Gastroesophageal sphincter (tissue), 4 donors: ENCODE measurements around the gene GNPTG. TPM values are rescaled to one million over a fixed set of nuclear protein-coding genes. Genes with fewer than 3 reads are reported as not detected.
A peak's percentile ranks its signal among the peaks of the same experiment; 100 is the strongest.

Experiments
- ATAC-seq: fragments of 150-250 bp; one replicate; pipeline ENCODE4 v1.9.1; 2016; ENCODE audit warnings: mild to moderate bottlenecking, moderate library complexity
- H3K27ac ChIP-seq, 4 donors: fragments of 200-600 bp; sonication (generic) in 3 of 4; 1 replicate in 3 of 4; 2 replicates in 1 of 4; pipeline ENCODE4 v1.5.1; 2016 to 2019
- H3K27me3 ChIP-seq: fragments of 200-600 bp; sonication (generic); one replicate; pipeline ENCODE4 v1.5.1; 2019
- H3K36me3 ChIP-seq, 2 donors: fragments of 200-600 bp; sonication (generic); one replicate each; pipeline ENCODE4 v1.5.1; 2019; ENCODE audit warnings: control low read depth in 1 of 2
- H3K4me1 ChIP-seq, 3 donors: fragments of 200-600 bp; sonication (generic); 1 replicate in 2 of 3; 2 replicates in 1 of 3; pipeline ENCODE4 v1.5.1; 2016 to 2019; ENCODE audit warnings: control low read depth in 2 of 3
- H3K4me3 ChIP-seq, 2 donors: fragments of 200-600 bp; sonication (generic); one replicate each; pipeline ENCODE4 v1.5.1; 2019; ENCODE audit warnings: mild to moderate bottlenecking in 1 of 2, moderate library complexity in 1 of 2
- H3K9me3 ChIP-seq, 3 donors: fragments of 200-600 bp; sonication (generic); one replicate each; pipeline ENCODE4 v1.5.1; 2017 to 2019; ENCODE audit warnings: control low read depth in 2 of 3
- EP300 ChIP-seq: sonication (generic); formaldehyde crosslinking; IDR thresholded peaks from one replicate; pipeline ENCODE4 v1.6.1; 2017; ENCODE audit warnings: antibody characterized with exemption, mild to moderate bottlenecking
- POLR2A ChIP-seq, 2 donors: fragments of 450-650 bp; IDR thresholded peaks; one replicate each; pipeline ENCODE4 v1.6.1; 2017; ENCODE audit warnings: antibody characterized with exemption in 2 of 2, mild to moderate bottlenecking in 2 of 2, moderate library complexity in 1 of 2
- POLR2AphosphoS5 ChIP-seq: sonication (generic); formaldehyde crosslinking; IDR thresholded peaks from one replicate; pipeline ENCODE4 v1.6.1; 2017; ENCODE audit warnings: antibody characterized with exemption
- WGBS, 2 donors: methylation state at CpG; one replicate each; pipeline ENCODE4 v1.1.5; 2018; ENCODE audit warnings: low coverage in 1 of 2; 5-methylcytosine and 5-hydroxymethylcytosine counted together
- total RNA-seq, 4 donors: library from RNA; depleted of rRNA; stranded (reverse); fragments of >200 nt; gene quantifications; one replicate each; pipeline ENCODE4 v1.1.0, GENCODE V29; 2016
- TF ChIP-seq, protein P1 (sequence below), 4 experiments: fragments of 200-600 bp in 2 of 4; fragments of 450-650 bp in 2 of 4; sonication (generic) in 1 of 4; IDR thresholded peaks; one replicate each; pipeline ENCODE4 v1.5.1; 2017 to 2019; ENCODE audit warnings: antibody characterized with exemption in 4 of 4, mild to moderate bottlenecking in 2 of 4, moderate library complexity in 2 of 4

The GNPTG gene
- total RNA-seq, 4 donors from 2014 or later: 45.1 to 55.3 (median 50.5) TPM

DNA sequence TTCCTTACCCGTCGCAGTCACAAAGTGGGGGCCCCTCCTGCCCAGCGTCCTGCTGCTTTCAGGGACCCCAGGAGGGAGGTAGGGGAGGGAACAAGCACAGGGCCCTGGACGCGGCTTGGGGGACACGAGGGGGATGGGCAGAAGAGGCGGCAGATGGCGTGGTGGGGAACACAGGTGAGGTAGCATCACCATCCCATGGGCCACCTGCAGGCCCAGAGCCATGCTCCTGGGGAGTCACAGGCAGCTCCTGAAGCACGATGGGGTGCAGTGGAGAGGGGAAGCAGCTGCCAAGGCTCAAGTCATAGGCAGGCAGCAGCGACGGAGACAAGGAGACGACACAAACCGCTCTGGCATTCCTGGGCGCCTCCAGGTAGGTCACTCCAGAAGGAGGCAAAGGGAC is 52.0 kb downstream of the GNPTG start:
- peaks cover 0 to 19% (median 5%) of the 10 kb centered on the region in 3 donors for H3K4me1 ChIP-seq
- no peak overlapping the region for H3K27ac ChIP-seq
- no peaks in the 10 kb centered on the region for H3K27me3 ChIP-seq
- no peak overlapping the region for H3K4me3 ChIP-seq
- ATAC-seq: no peak
- no peaks in the 10 kb centered on the region for H3K9me3 ChIP-seq
- TF ChIP-seq EP300: no peak
- no peak for TF ChIP-seq POLR2A (IDR thresholded peaks at IDR 0.05)
- TF ChIP-seq POLR2AphosphoS5: no peak
- 40% methylated on average over 1 of the region's 14 CpGs; no CpG with 5 or more reads in 1 of the 2 donors for WGBS, 2 donors
- H3K36me3 ChIP-seq: peaks cover 0 to 83% of the 10 kb centered on the region in 2 donors

DNA sequence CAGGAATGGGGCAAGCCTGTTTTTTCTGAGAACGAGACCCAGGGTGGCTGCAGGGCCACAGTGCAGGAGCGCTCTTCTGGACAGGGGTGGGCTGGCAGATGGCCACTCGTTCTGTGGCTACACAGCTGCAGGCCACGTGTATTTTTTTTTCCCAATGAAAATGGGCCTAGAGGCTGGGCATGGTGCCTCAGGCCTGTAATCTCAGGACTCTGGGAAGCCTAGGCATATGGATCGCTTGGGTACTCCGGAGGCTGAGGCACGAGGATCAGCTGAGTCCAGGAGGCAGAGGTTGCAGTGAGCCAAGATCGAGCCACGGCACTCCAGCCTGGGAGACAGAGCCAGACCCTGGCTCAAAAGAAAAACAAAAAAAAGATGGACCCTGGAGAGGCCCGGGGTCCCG is 56.0 kb downstream of the GNPTG start:
- H3K27me3 ChIP-seq: no peaks in the 10 kb centered on the region
- H3K4me1 ChIP-seq: peaks cover 0 to 53% (median 9%) of the 10 kb centered on the region in 3 donors
- H3K4me3 ChIP-seq: peak overlapping the region; percentile 2 to 51
- peaks cover 0 to 79% of the 10 kb centered on the region in 2 donors for H3K36me3 ChIP-seq
- peak; percentile 22 for ATAC-seq
- peak overlapping the region in 3 of 4 donors; percentile 20 to 74 (median 58) for H3K27ac ChIP-seq
- no peaks in the 10 kb centered on the region for H3K9me3 ChIP-seq
- WGBS, 2 donors: 13 to 35% methylated on average over 3 to 7 of the region's 11 CpGs
- TF ChIP-seq POLR2AphosphoS5 (no peak), EP300 (no peak), POLR2A (IDR thresholded peaks at IDR 0.05) (no peak)
- TF ChIP-seq, protein P1, sequence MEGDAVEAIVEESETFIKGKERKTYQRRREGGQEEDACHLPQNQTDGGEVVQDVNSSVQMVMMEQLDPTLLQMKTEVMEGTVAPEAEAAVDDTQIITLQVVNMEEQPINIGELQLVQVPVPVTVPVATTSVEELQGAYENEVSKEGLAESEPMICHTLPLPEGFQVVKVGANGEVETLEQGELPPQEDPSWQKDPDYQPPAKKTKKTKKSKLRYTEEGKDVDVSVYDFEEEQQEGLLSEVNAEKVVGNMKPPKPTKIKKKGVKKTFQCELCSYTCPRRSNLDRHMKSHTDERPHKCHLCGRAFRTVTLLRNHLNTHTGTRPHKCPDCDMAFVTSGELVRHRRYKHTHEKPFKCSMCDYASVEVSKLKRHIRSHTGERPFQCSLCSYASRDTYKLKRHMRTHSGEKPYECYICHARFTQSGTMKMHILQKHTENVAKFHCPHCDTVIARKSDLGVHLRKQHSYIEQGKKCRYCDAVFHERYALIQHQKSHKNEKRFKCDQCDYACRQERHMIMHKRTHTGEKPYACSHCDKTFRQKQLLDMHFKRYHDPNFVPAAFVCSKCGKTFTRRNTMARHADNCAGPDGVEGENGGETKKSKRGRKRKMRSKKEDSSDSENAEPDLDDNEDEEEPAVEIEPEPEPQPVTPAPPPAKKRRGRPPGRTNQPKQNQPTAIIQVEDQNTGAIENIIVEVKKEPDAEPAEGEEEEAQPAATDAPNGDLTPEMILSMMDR (IDR thresholded peaks at IDR 0.05): no peak

DNA sequence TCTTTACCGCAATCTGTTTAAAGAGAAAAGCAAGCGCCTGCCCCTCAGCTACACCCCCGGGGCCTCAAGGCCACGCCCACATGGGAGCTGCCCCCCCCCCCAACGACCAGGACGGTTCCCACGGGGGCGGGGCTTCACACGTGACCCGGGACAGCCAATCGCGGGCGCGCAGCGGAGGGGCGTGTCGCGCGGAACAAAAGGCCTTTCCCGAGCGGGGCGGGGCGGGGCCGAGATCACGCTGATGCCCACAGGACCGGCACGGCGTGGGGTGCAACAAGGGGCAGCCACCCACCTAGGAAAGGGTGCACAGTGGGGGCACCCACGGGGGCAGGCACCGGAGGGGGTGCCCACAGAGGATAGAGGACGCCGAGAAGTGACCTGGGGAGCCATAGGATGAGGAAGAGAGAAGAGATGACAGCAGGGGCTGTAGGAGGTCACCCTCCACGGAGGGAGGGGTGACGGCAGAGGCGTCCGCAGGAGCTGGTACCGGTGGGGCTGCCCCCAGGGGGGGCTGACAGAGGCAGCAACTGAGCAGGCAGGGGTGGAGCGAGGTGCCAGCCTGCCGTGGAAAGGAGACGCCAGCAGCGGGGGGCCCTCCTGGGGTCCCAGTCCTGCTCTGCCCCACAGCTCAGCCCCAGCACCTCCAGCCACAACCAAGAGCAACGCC is 56.6 kb downstream of the GNPTG start:
- peak overlapping the region in 3 of 4 donors; percentile 34 to 74 (median 58) for H3K27ac ChIP-seq
- no peaks in the 10 kb centered on the region for H3K9me3 ChIP-seq
- ATAC-seq: peak; percentile 95
- peaks cover 0 to 76% of the 10 kb centered on the region in 2 donors for H3K36me3 ChIP-seq
- peaks cover 0 to 58% (median 9%) of the 10 kb centered on the region in 3 donors for H3K4me1 ChIP-seq
- 1 to 3% methylated on average over 6 to 14 of the region's 42 CpGs for WGBS, 2 donors
- no peaks in the 10 kb centered on the region for H3K27me3 ChIP-seq
- TF ChIP-seq, protein P1 (IDR thresholded peaks at IDR 0.05): no peak
- H3K4me3 ChIP-seq: peak overlapping the region; percentile 2 to 51

DNA sequence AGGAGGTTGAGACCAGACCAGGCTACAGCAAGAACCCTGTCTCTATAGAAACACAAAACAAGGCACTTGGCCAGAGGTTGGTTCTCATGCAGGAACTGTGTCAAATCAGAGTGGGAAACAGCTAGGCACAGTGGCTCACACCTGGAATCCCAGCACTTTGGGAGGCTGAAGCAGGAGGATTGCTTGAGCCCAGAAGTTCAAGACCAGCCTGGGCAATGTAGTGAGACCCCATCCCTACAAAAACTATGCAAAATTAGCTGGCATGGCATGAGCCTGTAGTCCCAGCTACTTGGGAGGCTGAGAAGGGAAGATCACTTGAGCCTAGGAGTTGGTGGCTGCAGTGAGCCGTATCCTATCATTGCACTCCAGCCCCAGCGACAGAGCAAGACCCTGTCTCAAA is 61.1 kb downstream of the GNPTG start:
- Histone ChIP-seq H3K4me1 (peaks cover 0 to 66% (median 9%) of the 10 kb centered on the region in 3 donors), H3K4me3 (peak overlapping the region in 1 of 2 donors; percentile 96), H3K27ac (no peak overlapping the region), H3K9me3 (no peaks in the 10 kb centered on the region), H3K36me3 (peaks cover 0 to 38% of the 10 kb centered on the region in 2 donors), H3K27me3 (no peaks in the 10 kb centered on the region)
- no peak for TF ChIP-seq EP300
- TF ChIP-seq POLR2AphosphoS5: no peak
- TF ChIP-seq, protein P1 (IDR thresholded peaks at IDR 0.05): no peak
- no CpG with 5 or more reads among the region's 2 CpGs for WGBS, 2 donors
- no peak for ATAC-seq

Other genes with a start within 250 kb of the GNPTG start
- 100 to 1,000 TPM; 133 to 330 (median 173) TPM for gene CACNA1H, start 198.8 kb upstream of the GNPTG start, total RNA-seq
- 1 to 10 TPM in 1 of 4 donors, under 1 TPM in 1, not detected in 2; 0.31 to 3.0 TPM for gene TPSG1, start 126.7 kb upstream of the GNPTG start, total RNA-seq
- gene TPSB2, start 121.7 kb upstream of the GNPTG start, total RNA-seq: 100 to 1,000 TPM in 2 of 4 donors, 10 to 100 TPM in 2; 27.8 to 142 (median 91.8) TPM
- 10 to 100 TPM; 39.8 to 94.6 (median 63.9) TPM for gene TPSAB1, start 111.2 kb upstream of the GNPTG start, total RNA-seq
- gene TPSD1, start 95.9 kb upstream of the GNPTG start, total RNA-seq: 1 to 10 TPM in 3 of 4 donors, not detected in 1; 2.8 to 6.4 (median 3.7) TPM
- 10 to 100 TPM; 53.3 to 95.9 (median 76.9) TPM for gene UBE2I, start 42.3 kb upstream of the GNPTG start, total RNA-seq
- gene BAIAP3, start 18.3 kb upstream of the GNPTG start, total RNA-seq: 10 to 100 TPM in 1 of 4 donors, 1 to 10 TPM in 3; 1.1 to 14.2 (median 3.0) TPM
- 100 to 1,000 TPM in 3 of 4 donors, 10 to 100 TPM in 1; 63.7 to 107 (median 103) TPM for gene TSR3, start 53 bp upstream of the GNPTG start, total RNA-seq
- 10 to 100 TPM; 12.3 to 29.4 (median 16.4) TPM for gene UNKL, start 62.8 kb downstream of the GNPTG start, total RNA-seq
- 10 to 100 TPM in 3 of 4 donors, 1 to 10 TPM in 1; 10.0 to 18.7 (median 13.8) TPM for gene UQCC4, start 68.8 kb downstream of the GNPTG start, total RNA-seq
- under 1 TPM in 1 of 4 donors, not detected in 3; 0.74 TPM for gene PERCC1, start 79.1 kb downstream of the GNPTG start, total RNA-seq
- not detected for gene CCDC154, start 92.6 kb downstream of the GNPTG start, total RNA-seq
- gene CLCN7, start 123.1 kb downstream of the GNPTG start, total RNA-seq: 10 to 100 TPM; 33.0 to 67.7 (median 39.2) TPM
- under 1 TPM in 1 of 4 donors, not detected in 3; 0.40 TPM for gene PTX4, start 137.0 kb downstream of the GNPTG start, total RNA-seq
- gene TELO2, start 141.4 kb downstream of the GNPTG start, total RNA-seq: 10 to 100 TPM; 10.9 to 33.9 (median 20.8) TPM
- gene TMEM204, start 181.7 kb downstream of the GNPTG start, total RNA-seq: 10 to 100 TPM; 28.6 to 48.2 (median 36.6) TPM